B cell (primary cell): ENCODE data around the gene GLCE.

Source experiments
- CTCF ChIP-seq: fragments of 200-600 bp; IDR thresholded peaks from one replicate; pipeline ENCODE4 v1.8.0; 2022; ENCODE audit warnings: antibody characterized with exemption, mild to moderate bottlenecking
- EZH2 ChIP-seq: IDR thresholded peaks from 2 replicates; pipeline ENCODE4 v1.6.1; 2012; ENCODE audit warnings: borderline replicate concordance, low read depth, mild to moderate bottlenecking, moderate library complexity, low read length; ENCODE audit not compliant: insufficient read depth, poor library complexity, severe bottlenecking

- TF ChIP-seq EZH2 (no peak), CTCF (no peak)
Measured at GRCh38 chr15:69143756-69144436, 16.5 kb upstream of the GLCE start.
